ENCODE results near the gene SPTBN5.

The SPTBN5 gene

GRCh38 chr15:41804916-41805666 lies 88.8 kb downstream of the SPTBN5 start:
- DNase-seq (ENCODE audit: low spot score), result no peak

- DNase-seq (ENCODE audit: low spot score), result no peak
These were observed 89.5 kb downstream of the SPTBN5 start for GRCh38 chr15:41804361-41804760.

GRCh38 chr15:41801850-41802455 lies 91.9 kb downstream of the SPTBN5 start:
- DNase-seq (ENCODE audit: low spot score), result no peak

- no peak for DNase-seq (ENCODE audit: low spot score)
These were observed 92.7 kb downstream of the SPTBN5 start for GRCh38 chr15:41801185-41801584.

DNA sequence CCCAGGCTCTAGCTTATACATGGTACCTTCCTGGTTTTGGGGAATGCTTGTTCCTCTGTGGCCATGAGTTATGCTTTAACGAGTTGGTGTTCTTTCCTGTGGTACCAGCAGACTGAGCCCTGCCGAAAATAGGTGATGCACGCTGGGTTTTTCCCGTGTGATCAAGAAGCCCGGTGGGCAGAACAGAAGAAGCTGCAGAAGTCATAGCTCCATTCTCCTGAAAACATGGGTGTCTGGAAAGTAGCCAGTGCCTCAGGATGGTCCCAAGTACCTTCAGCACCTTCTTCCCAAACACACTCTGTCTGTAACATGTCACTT lies 94.4 kb downstream of the SPTBN5 start:
- no peak for DNase-seq (ENCODE audit: low spot score)

- DNase-seq (ENCODE audit: low spot score), result no peak
These were observed 95.0 kb downstream of the SPTBN5 start for GRCh38 chr15:41798607-41799487.

Data from germinal center (tissue), 1 donor.